MM.1S (cell line): ENCODE results near the gene CHAF1B.

Experiments
- EZH2phosphoT487 ChIP-seq: fragments of 300-600 bp; sonication (generic); IDR thresholded peaks from 2 replicates; pipeline ENCODE4 v1.6.1; 2018; ENCODE audit warnings: antibody characterized with exemption, low read length
- TF ChIP-seq, protein P1 (sequence below): fragments of 300-600 bp; sonication (generic); IDR thresholded peaks from 2 replicates; pipeline ENCODE4 v1.5.1; 2016; ENCODE audit warnings: antibody characterized with exemption, low read length, mixed read lengths

DNA sequence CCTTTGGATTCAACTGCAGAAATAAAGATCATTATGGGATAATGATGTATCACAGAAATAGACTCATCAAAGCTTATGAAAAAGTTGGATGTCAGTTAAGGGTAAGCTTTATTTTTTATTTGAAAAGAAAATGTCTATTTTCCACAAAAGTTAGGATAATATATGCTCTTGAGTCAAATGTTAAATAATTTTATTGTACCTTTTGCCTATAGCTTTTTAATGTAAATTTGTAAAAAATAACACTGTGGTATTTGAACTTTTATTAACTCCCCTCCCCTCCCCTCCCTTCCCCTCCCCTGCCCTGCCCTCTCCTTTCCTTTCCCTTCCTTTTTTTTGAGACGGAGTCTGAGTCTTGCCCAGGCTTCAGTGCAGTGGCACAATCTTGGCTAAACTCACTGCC, 40.3 kb upstream of the CHAF1B start:
- TF ChIP-seq, protein P1, sequence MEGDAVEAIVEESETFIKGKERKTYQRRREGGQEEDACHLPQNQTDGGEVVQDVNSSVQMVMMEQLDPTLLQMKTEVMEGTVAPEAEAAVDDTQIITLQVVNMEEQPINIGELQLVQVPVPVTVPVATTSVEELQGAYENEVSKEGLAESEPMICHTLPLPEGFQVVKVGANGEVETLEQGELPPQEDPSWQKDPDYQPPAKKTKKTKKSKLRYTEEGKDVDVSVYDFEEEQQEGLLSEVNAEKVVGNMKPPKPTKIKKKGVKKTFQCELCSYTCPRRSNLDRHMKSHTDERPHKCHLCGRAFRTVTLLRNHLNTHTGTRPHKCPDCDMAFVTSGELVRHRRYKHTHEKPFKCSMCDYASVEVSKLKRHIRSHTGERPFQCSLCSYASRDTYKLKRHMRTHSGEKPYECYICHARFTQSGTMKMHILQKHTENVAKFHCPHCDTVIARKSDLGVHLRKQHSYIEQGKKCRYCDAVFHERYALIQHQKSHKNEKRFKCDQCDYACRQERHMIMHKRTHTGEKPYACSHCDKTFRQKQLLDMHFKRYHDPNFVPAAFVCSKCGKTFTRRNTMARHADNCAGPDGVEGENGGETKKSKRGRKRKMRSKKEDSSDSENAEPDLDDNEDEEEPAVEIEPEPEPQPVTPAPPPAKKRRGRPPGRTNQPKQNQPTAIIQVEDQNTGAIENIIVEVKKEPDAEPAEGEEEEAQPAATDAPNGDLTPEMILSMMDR: no peak
- TF ChIP-seq EZH2phosphoT487: no peak
